Measurements from ENCODE around the gene SORBS1. TPM values are rescaled to one million over a fixed set of nuclear protein-coding genes. Genes with fewer than 3 reads are reported as not detected.
A peak's percentile ranks its signal among the peaks of the same experiment; 100 is the strongest.

Gene SORBS1
- total and polyA plus RNA-seq, 2 of the 13 experiments (the other 11 are each of a cell fraction or from before 2014, with no cell fraction given) = 16.8 to 39.8 TPM

DNA sequence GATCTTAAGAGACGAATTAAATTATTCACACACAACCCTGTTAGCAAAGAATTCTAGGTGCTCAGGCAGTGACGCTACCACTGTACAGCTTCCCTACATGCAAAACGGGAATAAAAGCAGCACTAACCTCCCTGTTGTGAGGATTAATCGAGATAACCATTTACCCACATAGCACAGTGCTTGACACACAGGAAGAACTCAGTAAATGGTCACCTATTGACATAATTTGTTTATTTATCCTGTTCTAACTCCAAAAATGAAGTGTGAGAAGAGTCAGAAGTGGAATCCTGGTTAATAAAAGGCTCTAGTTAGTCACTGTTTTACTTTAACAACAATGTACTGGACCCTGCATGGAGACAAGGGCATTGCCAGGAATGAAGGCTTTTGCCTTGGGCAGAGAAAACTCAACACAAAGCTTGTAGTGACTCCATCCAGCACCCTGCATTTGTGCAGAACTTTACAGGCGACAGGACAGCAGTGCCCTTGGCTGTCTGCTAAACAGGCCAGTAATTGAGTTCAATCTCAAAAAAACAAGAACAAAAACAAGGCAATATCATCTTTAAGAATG lies 103.8 kb downstream of the SORBS1 start (continued):
- TF ChIP-seq, protein P1, sequence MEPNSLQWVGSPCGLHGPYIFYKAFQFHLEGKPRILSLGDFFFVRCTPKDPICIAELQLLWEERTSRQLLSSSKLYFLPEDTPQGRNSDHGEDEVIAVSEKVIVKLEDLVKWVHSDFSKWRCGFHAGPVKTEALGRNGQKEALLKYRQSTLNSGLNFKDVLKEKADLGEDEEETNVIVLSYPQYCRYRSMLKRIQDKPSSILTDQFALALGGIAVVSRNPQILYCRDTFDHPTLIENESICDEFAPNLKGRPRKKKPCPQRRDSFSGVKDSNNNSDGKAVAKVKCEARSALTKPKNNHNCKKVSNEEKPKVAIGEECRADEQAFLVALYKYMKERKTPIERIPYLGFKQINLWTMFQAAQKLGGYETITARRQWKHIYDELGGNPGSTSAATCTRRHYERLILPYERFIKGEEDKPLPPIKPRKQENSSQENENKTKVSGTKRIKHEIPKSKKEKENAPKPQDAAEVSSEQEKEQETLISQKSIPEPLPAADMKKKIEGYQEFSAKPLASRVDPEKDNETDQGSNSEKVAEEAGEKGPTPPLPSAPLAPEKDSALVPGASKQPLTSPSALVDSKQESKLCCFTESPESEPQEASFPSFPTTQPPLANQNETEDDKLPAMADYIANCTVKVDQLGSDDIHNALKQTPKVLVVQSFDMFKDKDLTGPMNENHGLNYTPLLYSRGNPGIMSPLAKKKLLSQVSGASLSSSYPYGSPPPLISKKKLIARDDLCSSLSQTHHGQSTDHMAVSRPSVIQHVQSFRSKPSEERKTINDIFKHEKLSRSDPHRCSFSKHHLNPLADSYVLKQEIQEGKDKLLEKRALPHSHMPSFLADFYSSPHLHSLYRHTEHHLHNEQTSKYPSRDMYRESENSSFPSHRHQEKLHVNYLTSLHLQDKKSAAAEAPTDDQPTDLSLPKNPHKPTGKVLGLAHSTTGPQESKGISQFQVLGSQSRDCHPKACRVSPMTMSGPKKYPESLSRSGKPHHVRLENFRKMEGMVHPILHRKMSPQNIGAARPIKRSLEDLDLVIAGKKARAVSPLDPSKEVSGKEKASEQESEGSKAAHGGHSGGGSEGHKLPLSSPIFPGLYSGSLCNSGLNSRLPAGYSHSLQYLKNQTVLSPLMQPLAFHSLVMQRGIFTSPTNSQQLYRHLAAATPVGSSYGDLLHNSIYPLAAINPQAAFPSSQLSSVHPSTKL (CRISPR knock-in tag; IDR thresholded peaks at IDR 0.05) = peak; percentile 86
- TF ChIP-seq ZNF441 (CRISPR knock-in tag; IDR thresholded peaks at IDR 0.05; ENCODE audit: borderline replicate concordance) = peak; percentile 28; the same call in 1 of the 2 replicates
- TF ChIP-seq ZNF792 (CRISPR knock-in tag; IDR thresholded peaks at IDR 0.05) = 0 out of 2 replicates have a peak, but pooled peaks have one; percentile 23
- TF ChIP-seq, protein P2, sequence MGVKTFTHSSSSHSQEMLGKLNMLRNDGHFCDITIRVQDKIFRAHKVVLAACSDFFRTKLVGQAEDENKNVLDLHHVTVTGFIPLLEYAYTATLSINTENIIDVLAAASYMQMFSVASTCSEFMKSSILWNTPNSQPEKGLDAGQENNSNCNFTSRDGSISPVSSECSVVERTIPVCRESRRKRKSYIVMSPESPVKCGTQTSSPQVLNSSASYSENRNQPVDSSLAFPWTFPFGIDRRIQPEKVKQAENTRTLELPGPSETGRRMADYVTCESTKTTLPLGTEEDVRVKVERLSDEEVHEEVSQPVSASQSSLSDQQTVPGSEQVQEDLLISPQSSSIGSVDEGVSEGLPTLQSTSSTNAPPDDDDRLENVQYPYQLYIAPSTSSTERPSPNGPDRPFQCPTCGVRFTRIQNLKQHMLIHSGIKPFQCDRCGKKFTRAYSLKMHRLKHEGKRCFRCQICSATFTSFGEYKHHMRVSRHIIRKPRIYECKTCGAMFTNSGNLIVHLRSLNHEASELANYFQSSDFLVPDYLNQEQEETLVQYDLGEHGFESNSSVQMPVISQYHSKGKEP (CRISPR knock-in tag; IDR thresholded peaks at IDR 0.05) = no peak
- 0 out of 2 replicates have a peak, but pooled peaks have one; percentile 21 for TF ChIP-seq ZSCAN9 (CRISPR knock-in tag; IDR thresholded peaks at IDR 0.05; ENCODE audit: borderline replicate concordance)
- no peak for TF ChIP-seq SKI (IDR thresholded peaks at IDR 0.05; ENCODE audit: partially characterized antibody)
- TF ChIP-seq ZNF232 (CRISPR knock-in tag; IDR thresholded peaks at IDR 0.05; ENCODE audit: borderline replicate concordance) = peak; percentile 52; the same call in 1 of the 2 replicates
- TF ChIP-seq ISL2 (CRISPR knock-in tag; IDR thresholded peaks at IDR 0.05) = peak; percentile 76
- 0 out of 2 replicates have a peak, but pooled peaks have one; percentile 32 for TF ChIP-seq ARID2 (CRISPR knock-in tag; IDR thresholded peaks at IDR 0.05; ENCODE audit: borderline replicate concordance)
- TF ChIP-seq ZNF335 (CRISPR knock-in tag; IDR thresholded peaks at IDR 0.05) = no peak
- TF ChIP-seq FLYWCH1 (CRISPR knock-in tag; IDR thresholded peaks at IDR 0.05) = no peak
- TF ChIP-seq NCOA5 (CRISPR knock-in tag; IDR thresholded peaks at IDR 0.05) = no peak
- TF ChIP-seq ZNF790 (CRISPR knock-in tag; IDR thresholded peaks at IDR 0.05; ENCODE audit: borderline replicate concordance) = no peak
- TF ChIP-seq, protein P3, sequence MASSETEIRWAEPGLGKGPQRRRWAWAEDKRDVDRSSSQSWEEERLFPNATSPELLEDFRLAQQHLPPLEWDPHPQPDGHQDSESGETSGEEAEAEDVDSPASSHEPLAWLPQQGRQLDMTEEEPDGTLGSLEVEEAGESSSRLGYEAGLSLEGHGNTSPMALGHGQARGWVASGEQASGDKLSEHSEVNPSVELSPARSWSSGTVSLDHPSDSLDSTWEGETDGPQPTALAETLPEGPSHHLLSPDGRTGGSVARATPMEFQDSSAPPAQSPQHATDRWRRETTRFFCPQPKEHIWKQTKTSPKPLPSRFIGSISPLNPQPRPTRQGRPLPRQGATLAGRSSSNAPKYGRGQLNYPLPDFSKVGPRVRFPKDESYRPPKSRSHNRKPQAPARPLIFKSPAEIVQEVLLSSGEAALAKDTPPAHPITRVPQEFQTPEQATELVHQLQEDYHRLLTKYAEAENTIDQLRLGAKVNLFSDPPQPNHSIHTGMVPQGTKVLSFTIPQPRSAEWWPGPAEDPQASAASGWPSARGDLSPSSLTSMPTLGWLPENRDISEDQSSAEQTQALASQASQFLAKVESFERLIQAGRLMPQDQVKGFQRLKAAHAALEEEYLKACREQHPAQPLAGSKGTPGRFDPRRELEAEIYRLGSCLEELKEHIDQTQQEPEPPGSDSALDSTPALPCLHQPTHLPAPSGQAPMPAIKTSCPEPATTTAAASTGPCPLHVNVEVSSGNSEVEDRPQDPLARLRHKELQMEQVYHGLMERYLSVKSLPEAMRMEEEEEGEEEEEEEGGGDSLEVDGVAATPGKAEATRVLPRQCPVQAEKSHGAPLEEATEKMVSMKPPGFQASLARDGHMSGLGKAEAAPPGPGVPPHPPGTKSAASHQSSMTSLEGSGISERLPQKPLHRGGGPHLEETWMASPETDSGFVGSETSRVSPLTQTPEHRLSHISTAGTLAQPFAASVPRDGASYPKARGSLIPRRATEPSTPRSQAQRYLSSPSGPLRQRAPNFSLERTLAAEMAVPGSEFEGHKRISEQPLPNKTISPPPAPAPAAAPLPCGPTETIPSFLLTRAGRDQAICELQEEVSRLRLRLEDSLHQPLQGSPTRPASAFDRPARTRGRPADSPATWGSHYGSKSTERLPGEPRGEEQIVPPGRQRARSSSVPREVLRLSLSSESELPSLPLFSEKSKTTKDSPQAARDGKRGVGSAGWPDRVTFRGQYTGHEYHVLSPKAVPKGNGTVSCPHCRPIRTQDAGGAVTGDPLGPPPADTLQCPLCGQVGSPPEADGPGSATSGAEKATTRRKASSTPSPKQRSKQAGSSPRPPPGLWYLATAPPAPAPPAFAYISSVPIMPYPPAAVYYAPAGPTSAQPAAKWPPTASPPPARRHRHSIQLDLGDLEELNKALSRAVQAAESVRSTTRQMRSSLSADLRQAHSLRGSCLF (CRISPR knock-in tag; IDR thresholded peaks at IDR 0.05; ENCODE audit: borderline replicate concordance) = no peak
- TF ChIP-seq ZNF460 (CRISPR knock-in tag; IDR thresholded peaks at IDR 0.05; ENCODE audit: borderline replicate concordance) = no peak
- no peak for TF ChIP-seq NFE2L2 (IDR thresholded peaks at IDR 0.05; ENCODE audit: low read length)
- TF ChIP-seq, protein P4, sequence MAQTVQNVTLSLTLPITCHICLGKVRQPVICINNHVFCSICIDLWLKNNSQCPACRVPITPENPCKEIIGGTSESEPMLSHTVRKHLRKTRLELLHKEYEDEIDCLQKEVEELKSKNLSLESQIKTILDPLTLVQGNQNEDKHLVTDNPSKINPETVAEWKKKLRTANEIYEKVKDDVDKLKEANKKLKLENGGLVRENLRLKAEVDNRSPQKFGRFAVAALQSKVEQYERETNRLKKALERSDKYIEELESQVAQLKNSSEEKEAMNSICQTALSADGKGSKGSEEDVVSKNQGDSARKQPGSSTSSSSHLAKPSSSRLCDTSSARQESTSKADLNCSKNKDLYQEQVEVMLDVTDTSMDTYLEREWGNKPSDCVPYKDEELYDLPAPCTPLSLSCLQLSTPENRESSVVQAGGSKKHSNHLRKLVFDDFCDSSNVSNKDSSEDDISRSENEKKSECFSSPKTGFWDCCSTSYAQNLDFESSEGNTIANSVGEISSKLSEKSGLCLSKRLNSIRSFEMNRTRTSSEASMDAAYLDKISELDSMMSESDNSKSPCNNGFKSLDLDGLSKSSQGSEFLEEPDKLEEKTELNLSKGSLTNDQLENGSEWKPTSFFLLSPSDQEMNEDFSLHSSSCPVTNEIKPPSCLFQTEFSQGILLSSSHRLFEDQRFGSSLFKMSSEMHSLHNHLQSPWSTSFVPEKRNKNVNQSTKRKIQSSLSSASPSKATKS (CRISPR knock-in tag; IDR thresholded peaks at IDR 0.05) = no peak
